ENCODE data around the gene IWS1. TPM values are rescaled to one million over a fixed set of nuclear protein-coding genes. Genes with fewer than 3 reads are reported as not detected.

The IWS1 gene
- total and polyA plus RNA-seq, 10 of the 15 experiments (the other 5 are each of a cell fraction or from before 2014, with no cell fraction given) = 21.9 to 68.9 (median 45.8) TPM

DNA sequence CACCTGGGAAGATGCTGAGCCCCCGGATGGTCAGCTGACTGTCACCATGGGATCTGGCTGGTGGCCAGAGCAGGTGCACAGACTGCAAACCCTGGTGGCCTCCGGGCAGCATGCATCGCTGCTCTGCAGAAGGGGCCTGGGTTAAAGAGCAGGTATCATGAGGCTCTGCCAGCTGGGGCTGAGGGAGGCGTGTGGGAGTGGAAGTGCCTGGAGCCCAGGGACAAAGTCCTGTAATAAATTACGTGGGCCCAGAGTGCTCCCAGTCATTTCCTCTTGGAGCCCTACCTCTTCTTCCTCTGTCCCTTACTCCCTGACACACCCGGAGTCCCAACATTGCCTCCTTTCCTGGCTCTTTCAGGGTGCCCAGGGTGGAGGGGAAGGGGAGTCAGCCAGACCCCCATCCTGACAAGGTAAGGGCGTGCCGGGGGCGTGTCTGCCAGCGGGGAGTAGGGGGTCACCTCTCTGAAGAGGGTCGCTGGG, 9.2 kb upstream of the IWS1 start, which contains the start of gene MYO7B:
Gene MYO7B (plus strand): TSS at position 262 of the 480 bp plus-strand sequence. CDS start 24,040 bp downstream, outside the sequence.
- ChIA-PET CTCF (no interaction called here), SMC1A (ENCODE audit: uncharacterized antibody, unreplicated experiment) (no interaction called here), POLR2A (interaction anchor here (0.5 kb wide), 1 partner anchor 217 kb away, joined by 3 read pairs; no protein-coding TSS in a partner anchor), RAD21 (ENCODE audit: unreplicated experiment) (no interaction called here)
- Histone ChIP-seq H3K27ac (ENCODE audit: control insufficient read depth, insufficient read depth) (no peak within 1 kb of the TSS), H3K4me1 (ENCODE audit: control insufficient read depth, insufficient read depth, low read length) (no peaks in the 10 kb centered on the region), H3K27me3 (replicated peaks in 1 of 2; ENCODE audit: control insufficient read depth in 2 of 2, insufficient read depth in 2 of 2, low read length in 1 of 2) (no peaks in the 10 kb centered on the region), H2AFZ (ENCODE audit: control insufficient read depth, low read depth, low read length) (no peak within 1 kb of the TSS), H3K9me3 (replicated peaks; ENCODE audit: control insufficient read depth, insufficient read depth, low read length) (no peaks in the 10 kb centered on the region), H3K36me3 (ENCODE audit: control insufficient read depth in 2 of 2, insufficient read depth in 2 of 2, low read length in 1 of 2) (no peaks in the 10 kb centered on the region), H4K20me1 (ENCODE audit: control insufficient read depth, insufficient read depth) (no peaks in the 10 kb centered on the region), H3K9ac (ENCODE audit: control insufficient read depth, insufficient read depth, low read length) (no peak within 1 kb of the TSS), H3K4me2 (ENCODE audit: control insufficient read depth, insufficient read depth) (no peak within 1 kb of the TSS), H3K4me3 (no peak within 1 kb of the TSS), H3K79me2 (ENCODE audit: control insufficient read depth, insufficient read depth, low read length) (no peaks in the 10 kb centered on the region)
- intact Hi-C loops (cut with micrococcal nuclease; ENCODE audit: unreplicated experiment) = no loop called here
- no TSS peak for BruUV-seq (replicated peaks)
- 28% methylated on average over 11 of the region's 11 CpGs for WGBS (ENCODE audit: insufficient coverage, insufficient replicate concordance, low lambda C conversion rate, missing lambda C conversion rate)
- TF ChIP-seq RAD51 (IDR thresholded peaks at IDR 0.05) (no peak), SREBF1 (IDR thresholded peaks at IDR 0.05; ENCODE audit: low read length) (no peak), DPF2 (IDR thresholded peaks at IDR 0.05) (no peak), RCOR1 (conservative IDR thresholded peaks at IDR 0.05; ENCODE audit: low read depth, low read length) (no peak), SP1 (IDR thresholded peaks at IDR 0.05; ENCODE audit: low read depth, low read length) (no peak), ZNF207 (IDR thresholded peaks at IDR 0.05; ENCODE audit: borderline replicate concordance) (no peak), GATAD2B (conservative IDR thresholded peaks at IDR 0.05; ENCODE audit: low read depth) (no peak), HDGF (IDR thresholded peaks at IDR 0.05) (no peak), STAT3 (IDR thresholded peaks at IDR 0.05; ENCODE audit: low read depth, low read length) (no peak), SMAD5 (IDR thresholded peaks at IDR 0.05; ENCODE audit: low read depth) (no peak), NR2C2 (IDR thresholded peaks at IDR 0.05; ENCODE audit: borderline replicate concordance, control insufficient read depth, insufficient read length, low read depth) (no peak)
- TF ChIP-seq, protein P1, sequence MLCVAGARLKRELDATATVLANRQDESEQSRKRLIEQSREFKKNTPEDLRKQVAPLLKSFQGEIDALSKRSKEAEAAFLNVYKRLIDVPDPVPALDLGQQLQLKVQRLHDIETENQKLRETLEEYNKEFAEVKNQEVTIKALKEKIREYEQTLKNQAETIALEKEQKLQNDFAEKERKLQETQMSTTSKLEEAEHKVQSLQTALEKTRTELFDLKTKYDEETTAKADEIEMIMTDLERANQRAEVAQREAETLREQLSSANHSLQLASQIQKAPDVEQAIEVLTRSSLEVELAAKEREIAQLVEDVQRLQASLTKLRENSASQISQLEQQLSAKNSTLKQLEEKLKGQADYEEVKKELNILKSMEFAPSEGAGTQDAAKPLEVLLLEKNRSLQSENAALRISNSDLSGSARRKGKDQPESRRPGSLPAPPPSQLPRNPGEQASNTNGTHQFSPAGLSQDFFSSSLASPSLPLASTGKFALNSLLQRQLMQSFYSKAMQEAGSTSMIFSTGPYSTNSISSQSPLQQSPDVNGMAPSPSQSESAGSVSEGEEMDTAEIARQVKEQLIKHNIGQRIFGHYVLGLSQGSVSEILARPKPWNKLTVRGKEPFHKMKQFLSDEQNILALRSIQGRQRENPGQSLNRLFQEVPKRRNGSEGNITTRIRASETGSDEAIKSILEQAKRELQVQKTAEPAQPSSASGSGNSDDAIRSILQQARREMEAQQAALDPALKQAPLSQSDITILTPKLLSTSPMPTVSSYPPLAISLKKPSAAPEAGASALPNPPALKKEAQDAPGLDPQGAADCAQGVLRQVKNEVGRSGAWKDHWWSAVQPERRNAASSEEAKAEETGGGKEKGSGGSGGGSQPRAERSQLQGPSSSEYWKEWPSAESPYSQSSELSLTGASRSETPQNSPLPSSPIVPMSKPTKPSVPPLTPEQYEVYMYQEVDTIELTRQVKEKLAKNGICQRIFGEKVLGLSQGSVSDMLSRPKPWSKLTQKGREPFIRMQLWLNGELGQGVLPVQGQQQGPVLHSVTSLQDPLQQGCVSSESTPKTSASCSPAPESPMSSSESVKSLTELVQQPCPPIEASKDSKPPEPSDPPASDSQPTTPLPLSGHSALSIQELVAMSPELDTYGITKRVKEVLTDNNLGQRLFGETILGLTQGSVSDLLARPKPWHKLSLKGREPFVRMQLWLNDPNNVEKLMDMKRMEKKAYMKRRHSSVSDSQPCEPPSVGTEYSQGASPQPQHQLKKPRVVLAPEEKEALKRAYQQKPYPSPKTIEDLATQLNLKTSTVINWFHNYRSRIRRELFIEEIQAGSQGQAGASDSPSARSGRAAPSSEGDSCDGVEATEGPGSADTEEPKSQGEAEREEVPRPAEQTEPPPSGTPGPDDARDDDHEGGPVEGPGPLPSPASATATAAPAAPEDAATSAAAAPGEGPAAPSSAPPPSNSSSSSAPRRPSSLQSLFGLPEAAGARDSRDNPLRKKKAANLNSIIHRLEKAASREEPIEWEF (IDR thresholded peaks at IDR 0.05; ENCODE audit: insufficient replicate concordance, low read depth, low read length) = no peak
- TF ChIP-seq, protein P2, sequence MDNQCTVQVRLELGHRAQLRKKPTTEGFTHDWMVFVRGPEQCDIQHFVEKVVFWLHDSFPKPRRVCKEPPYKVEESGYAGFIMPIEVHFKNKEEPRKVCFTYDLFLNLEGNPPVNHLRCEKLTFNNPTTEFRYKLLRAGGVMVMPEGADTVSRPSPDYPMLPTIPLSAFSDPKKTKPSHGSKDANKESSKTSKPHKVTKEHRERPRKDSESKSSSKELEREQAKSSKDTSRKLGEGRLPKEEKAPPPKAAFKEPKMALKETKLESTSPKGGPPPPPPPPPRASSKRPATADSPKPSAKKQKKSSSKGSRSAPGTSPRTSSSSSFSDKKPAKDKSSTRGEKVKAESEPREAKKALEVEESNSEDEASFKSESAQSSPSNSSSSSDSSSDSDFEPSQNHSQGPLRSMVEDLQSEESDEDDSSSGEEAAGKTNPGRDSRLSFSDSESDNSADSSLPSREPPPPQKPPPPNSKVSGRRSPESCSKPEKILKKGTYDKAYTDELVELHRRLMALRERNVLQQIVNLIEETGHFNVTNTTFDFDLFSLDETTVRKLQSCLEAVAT (IDR thresholded peaks at IDR 0.05) = no peak
- TF ChIP-seq, protein P3, sequence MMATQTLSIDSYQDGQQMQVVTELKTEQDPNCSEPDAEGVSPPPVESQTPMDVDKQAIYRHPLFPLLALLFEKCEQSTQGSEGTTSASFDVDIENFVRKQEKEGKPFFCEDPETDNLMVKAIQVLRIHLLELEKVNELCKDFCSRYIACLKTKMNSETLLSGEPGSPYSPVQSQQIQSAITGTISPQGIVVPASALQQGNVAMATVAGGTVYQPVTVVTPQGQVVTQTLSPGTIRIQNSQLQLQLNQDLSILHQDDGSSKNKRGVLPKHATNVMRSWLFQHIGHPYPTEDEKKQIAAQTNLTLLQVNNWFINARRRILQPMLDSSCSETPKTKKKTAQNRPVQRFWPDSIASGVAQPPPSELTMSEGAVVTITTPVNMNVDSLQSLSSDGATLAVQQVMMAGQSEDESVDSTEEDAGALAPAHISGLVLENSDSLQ (IDR thresholded peaks at IDR 0.05) = no peak
- in situ Hi-C loops (cut with MboI) = no loop called here
- ATAC-seq (no peak), FAIRE-seq (no peak), DNase-seq (ENCODE audit: low read depth, low spot score) (no peak)

Measured in GM12878 (cell line).